DLD1 (cell line): ENCODE data around the gene JMJD4.

ENCODE experiments used
- in situ Hi-C: cut with HindIII; loops from 2 replicates; pipeline ENCODE4 v1.10.0; 2017; ENCODE audit warnings: low sequenced_read_pairs

JMJD4 gene

DNA sequence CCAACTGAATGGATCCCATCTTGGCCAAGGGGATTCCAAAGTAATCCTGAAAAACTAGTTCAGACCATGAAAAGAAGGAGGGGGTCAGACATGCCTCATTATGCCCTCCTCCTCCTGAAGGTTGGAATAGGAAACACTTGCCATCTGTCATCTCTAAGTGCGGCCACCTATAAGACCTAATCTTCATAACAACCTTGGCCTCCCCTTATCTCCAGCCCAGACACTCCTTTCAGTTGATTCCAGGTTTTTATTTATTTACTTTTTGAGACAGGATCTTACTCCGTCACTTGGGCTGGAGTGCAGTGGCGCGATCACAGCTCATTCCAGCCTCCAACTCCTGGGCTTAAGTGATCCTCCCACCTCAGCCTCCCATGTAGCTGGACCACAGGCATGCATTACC, 19.9 kb upstream of the JMJD4 start:
- in situ Hi-C loops, result loop anchor here (25.0 kb wide), 1 partner anchor 182 kb away; the partner anchor contains the start of gene WNT9A

DNA sequence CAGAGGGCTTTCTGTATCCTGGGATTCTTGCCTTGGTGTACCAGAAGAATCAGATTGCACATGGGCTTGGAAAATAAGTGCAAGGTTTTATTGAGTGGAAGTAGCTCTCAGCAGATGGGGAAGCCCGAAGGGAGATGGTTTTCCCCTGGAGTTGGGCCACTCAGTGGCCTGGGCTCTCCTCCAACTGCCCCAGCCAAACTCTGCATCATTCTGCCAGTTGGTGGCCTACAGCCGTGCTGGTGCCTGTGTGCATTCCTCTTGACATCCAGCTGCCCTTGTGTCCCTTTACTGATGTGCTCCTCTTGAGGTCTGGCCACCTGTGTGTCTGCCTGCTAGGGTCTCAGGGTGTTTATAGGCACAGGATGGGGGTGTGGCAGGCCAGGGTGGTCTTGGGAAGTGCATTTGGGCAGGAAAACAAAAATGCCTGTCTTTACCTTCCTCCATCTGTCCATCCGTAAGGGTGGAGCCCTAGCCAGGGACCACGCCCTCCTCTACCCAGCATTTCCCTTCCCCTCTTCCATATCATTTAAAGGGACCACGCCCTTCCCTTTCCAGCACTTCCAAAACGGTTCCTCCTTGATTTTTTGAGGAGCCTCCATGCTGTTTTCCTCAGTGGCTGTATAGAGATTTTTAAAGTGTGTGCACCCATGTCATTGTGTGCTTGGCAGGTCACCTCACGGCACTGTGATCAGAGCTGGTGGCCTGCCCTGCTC, 19.1 kb upstream of the JMJD4 start:
- in situ Hi-C loops, result loop anchor here (25.0 kb wide), 1 partner anchor 183 kb away; the partner anchor contains the start of gene WNT9A

DNA sequence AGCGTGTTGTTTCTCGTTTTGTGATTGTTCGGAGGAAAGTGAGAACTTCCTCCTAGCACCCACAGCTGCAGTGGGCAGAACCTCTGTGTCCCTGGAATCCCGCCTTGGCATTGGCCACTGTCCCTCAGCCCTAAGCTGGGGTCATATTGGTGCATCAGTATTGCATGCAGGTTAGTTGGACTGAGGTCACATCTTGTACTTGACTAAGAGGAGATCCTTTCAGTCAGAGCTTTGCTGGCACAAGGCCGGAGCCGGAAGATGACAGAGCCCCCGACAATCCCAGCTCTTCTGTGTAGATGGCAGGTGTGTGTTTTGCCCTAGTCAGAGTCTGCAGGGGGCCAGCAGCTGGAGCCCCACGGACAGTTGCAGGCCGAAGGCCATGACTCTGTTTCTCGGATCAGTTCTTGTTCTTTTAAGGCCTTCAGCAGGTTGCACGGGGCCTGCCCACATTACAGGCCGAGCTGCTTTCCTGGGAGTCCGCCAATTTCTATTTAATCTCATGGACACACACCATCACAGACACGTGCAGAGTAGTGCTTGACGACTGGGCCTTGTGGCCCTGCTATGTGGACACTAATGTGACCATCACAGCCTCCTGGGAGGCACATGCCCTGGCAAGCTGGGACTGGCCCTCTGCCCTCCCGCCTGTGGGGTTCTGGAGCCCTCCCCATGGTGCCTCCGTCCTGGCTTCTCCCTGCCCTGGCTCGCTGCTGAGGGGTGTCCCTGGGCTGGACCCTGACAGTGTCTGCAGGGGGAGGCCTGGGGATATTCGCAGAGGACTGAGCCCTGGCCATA, 15.0 kb upstream of the JMJD4 start:
- in situ Hi-C loops, result loop anchor here (25.0 kb wide), 1 partner anchor 187 kb away; the partner anchor contains the start of gene WNT9A

DNA sequence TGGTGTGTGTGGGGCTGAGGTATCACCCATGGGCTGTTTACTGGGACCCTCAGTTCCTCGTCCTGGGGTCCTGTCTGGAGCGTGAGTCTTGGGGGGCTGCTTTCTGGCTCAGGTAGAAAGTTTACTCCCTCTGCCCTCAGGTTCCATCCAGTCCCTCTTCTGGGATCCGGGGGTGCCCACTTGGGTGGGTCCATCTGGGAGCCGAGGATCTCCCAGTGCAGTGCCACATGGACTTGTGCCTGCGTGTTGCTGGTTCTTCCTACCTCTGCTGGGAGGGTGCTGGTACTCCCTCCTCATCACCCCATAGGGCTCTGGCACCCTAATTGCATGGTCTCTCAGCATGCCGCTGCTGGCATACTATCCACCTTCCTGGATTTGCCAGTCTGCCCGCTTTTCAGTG, 14.1 kb upstream of the JMJD4 start:
- in situ Hi-C loops, result no loop called here

DNA sequence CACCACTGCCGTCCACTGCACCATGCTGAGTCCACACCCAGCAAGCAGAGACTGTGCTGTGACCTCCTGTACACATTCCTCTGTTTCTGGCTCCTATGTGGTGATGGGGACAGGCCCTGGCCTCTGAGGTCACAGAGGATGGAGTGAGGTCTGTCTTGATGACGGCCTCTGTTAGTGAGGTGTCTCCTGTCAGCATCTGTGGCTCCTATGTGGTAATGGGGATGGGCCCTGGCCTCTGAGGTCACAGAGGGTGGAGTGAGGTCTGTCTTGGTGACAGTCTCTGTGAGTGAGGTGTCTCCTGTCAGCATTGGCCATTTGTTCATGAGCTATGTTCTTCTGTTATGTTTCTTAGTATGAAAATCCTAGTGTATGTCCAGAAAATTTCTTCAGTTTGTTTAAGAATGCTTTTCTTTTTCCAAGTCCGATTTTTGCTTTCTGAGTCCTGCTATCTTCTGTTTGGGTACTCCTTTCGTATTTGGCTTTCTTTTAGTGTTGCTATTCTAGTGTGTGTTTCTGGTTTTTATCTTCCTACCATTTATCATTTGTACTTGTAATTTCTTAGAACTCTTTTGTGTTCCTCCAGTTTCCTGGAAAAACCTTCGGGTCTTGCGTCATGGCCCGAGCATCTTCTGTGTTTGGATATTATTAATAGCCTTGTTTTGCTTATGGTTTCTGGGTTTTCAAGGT, 13.5 kb upstream of the JMJD4 start:
- in situ Hi-C loops, result no loop called here

DNA sequence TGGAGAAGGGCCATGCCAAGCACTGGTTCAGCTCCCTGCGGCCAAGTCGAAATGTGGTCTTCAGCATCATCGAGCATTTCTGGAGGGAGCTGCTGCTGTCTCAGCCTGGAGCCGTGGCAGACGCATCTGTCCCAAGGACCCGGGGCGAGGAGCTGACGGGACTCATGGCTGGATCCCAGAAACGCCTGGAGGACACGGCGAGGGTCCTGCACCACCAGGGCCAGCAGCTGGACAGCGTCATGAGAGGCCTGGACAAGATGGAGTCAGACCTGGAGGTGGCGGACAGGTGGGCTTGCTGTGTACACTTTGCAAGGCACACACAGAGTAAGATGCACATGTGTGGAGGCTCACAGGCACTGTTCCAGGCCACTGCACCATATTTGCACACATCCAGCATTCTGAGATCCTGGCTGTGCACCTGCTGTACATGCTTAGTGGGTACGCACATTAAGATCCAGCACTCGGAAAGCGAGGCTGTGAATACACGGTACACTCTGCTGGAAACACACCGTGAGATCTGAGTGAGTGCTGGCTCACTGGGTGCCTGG, 12.9 kb upstream of the JMJD4 start:
- in situ Hi-C loops, result no loop called here

DNA sequence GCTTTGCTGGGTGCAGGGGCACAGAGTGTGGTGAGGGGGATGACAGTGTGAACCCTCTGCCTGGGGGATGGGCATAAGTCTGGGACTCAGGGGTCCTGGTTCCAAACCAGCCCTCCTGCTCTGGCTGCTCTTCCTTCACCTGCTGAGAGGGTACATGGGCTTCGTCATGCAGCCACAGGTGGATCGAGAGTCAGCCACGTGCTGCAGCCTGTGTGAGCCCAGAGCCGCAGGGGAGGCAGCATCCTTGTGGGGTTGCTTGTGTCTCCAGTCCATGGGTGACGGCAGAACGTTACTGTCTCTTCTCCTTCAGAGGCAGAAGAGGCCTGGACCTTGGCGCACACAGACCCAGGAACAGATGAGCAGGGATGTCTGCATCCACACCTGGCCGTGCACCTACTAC, 12.3 kb upstream of the JMJD4 start:
- in situ Hi-C loops, result no loop called here

DNA sequence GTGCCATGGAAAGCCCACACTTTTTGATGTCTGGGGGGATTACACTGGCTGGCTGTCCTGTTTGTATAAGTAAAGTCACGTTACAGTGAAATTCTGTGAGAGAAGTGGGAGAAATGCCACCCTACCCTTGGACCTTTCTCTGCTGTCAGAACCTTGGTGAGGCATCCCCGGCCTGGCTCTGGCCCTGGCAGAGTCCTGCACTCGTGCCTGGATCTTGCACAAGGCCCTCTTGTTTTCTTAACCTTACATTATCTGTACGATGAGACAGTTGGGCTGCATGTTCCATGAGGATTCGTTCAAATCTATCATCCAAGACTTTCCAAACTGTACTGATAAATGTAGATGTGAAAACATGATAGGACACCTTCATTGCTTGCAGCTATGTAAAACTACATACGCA, 11.6 kb upstream of the JMJD4 start:
- in situ Hi-C loops, result no loop called here

DNA sequence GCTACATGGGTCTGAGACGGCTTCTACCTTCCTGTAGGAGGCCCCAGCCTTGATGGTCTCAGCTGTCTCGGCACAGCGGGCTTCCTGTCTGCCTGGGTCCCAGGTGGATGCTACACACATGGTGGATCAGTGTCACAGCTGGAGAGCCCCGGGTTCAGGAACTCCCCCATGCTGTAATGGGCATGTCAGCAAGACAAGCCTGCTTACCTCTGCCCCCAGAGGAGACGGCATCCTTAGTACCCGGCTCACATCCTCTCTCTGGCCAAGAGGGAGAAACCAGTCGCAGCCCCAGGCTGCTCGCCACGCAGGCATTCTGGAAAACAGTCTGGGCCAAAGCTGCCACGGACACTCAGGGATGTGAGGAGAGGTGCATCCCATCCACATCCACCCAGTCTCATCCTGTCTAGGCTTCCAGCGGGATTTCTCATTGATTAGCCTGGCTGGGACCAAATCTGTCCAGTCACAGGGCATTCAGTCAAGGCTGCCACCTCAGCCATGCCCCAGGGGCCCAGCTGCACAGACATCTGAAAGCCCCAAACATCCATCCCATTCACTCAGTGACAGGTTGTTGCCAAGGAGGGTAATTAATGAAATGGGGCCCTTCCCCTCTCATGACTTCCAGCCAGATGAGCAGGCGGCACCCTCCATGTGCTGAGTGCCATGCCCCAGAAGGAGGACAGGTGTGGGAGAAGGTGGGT, 10.6 kb upstream of the JMJD4 start:
- in situ Hi-C loops, result no loop called here

DNA sequence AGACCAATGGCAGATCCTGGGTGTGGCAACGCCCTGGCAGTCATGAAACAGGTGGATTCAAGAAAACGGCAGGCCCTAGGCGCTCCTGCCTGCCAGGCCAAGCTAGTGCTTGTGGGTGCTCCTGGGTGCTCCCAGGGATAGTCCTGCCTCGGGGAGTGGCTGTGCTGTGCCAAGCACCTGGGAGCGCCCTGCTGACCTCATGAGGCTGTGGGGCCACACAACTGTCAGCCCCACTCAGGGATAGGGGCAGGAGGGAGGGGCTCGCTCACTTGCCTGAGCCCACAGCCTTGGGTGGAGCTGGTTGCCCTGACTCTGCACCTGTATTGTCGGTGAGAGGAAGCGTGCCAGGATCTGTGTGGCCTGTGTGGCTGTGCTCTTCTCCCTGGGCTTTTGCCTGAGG, 9.6 kb upstream of the JMJD4 start:
- in situ Hi-C loops, result no loop called here

DNA sequence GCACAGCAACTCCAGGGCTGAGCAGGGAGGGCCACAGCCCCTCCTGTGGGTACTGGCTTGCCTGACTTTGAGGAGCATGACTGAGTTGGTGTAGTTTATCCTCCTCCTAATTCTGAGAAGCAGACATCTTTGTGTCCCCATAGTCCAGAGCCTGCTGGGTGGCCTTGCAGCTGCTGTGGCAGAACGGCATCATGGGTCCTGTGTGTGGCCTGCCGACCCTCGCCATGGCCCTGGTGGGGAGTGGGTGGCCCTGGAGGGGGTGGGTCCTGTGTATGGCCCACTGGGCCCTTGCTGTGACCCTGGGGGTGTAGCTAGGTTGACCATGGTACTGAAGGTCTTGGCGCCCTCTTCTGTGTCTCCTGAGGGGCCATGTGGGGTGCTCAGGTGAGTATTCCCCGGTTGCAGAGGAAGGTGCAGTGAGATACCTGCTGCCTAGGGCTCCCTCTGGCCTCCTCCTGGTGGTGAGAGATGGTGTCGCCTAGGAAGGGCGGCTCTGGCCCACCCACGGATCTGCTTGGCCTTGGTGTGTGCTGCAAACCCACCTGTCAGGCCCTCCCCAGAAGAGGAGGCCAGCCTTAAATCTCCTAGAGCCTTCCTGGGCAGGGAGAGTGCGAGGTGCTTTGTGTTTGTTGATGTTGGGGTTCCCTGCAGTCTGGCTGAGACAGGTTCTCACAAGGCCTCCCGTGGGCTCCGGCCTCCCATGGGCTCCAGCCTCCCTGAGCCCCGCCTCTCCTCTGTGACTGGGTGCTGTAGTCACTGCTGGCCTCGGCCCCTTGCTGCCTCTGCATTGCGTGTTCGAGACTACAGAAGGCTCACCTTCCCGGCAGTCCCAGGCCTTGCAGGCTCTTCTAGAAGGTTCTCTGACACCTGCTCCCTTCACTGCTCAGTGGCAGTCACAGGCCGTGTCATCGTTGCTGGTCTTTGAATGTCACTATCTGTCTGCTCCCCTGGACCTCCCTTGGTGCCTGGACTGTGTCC, 7.9 kb upstream of the JMJD4 start:
- in situ Hi-C loops, result no loop called here

DNA sequence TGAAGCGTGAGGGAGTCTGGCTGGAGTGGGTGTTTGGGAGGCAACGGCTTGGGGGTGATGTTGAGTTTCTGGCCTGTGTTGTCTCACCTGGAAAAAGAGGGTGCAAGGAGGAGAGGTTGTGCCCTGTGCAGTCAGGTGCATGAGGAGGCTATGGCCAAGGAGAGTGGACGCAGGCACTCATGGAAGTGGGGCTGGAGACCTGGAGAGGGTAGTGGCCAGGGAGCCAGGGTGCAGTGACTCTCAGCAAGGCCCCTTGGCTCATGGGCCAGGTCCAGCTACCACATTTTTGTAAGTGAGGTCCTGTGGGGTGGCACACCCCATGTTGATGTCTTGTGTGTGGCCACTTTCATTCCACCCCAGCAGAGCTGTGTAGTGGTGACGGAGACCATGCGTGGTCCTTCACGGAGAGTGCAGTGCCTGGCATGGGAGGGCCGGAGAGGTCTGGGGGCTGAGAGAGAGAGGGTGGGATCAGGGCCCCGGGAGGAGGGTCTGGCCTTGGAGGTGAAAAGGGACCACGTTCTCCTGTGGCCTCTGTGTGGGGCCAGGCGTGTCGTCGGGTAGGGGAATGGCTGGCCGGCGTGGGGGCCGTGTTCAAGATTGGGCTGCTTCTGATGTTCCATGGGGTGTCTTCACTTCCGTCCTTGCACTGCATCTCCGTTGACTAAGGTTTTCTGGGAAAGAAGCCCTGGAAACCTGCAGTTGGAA, 6.2 kb upstream of the JMJD4 start:
- in situ Hi-C loops, result no loop called here

DNA sequence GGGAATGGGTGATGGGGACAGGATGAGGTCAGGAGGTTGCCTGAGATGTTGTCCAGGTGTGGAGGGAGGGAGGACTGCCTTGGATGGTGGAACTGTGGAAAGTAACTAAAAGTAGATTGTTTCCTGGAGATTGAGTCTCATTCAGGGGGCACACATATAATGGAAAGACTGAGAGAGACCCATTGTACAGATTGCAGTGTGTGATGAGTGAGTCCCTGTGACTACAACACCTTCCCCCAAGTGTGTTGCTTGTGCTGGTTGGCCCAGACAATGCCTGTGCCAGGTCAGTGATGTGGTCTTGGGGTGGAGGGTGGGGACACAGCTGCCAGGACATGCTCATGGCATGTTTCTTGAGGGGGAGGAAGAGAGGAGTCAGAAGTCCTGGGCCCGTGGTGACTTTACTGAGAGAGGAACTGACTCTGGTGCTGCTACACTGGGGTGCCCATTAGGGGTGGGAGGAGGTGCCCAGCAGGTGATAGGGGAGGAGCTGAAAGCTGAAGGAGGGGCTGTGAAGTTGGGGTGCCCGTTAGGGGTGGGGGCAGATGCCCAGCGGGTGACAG, 5.4 kb upstream of the JMJD4 start:
- in situ Hi-C loops, result no loop called here

DNA sequence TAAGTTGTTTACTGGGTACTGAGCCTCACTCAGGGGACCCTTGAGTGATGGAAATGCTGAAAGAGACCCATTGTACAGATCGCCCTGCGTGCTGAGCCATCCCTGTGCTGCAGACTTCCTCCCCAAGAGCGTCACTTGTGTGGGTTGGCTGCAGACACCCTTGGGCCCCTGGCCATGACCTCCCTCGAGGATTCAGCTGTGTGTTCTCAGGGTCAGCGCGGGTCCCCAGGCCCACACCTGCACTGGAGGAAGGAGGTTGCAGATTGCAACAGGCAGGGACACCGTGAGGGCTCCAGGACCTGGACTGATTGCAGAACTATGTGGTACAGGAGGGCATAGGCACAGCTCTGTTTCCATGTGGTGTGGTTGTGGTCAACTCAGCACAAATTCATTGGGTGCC, 4.5 kb upstream of the JMJD4 start:
- in situ Hi-C loops, result no loop called here

DNA sequence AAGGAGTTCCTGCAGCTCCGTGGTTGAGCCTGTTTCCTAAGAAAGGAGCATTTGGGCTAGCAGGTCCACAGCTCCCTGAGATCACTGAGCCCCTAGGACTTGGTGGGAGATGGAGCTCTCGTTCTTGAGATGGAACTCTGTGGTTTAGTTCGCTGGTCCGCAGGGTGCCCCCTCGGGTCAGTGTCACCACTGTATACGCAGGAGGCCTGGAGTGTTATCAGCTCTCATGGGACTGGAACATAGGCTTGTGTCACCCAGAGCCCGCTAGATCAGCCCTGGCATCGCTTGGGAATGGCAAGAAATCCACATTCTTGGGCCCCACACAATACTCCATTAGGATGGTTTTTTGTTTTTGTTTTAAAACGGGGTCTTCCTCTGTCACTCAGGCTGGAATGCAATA, 3.7 kb upstream of the JMJD4 start:
- in situ Hi-C loops, result no loop called here

DNA sequence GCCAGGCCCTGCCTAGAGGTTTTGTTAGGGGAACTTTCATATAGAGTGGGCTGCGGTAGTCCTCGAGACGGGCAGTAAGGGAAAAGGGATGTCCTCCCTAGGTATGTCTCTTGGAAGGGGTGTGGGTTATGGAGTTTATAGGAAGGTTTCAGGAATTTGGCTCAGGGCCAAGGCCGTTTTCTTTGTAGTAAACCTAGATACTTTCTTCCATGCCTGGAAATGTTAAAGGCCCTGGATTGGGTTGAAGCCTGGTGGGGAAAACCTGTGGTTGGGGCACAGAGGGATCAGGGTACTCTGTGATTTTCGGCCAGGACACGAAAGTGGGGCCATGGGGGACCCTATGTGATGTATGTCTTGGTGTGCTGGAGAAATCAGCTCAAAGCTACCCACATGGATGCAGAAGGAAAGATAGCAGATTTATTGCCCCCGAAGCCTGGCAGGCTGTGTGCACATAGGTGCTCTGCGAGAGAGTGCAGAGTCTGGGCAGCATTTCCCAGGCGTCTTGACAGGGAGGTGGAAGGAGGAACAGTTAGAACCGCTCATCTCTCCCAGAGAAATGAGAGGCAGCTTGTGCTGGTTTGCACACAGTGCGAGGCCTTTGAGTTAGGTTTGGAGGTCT, 1.8 kb upstream of the JMJD4 start:
- in situ Hi-C loops, result no loop called here

DNA sequence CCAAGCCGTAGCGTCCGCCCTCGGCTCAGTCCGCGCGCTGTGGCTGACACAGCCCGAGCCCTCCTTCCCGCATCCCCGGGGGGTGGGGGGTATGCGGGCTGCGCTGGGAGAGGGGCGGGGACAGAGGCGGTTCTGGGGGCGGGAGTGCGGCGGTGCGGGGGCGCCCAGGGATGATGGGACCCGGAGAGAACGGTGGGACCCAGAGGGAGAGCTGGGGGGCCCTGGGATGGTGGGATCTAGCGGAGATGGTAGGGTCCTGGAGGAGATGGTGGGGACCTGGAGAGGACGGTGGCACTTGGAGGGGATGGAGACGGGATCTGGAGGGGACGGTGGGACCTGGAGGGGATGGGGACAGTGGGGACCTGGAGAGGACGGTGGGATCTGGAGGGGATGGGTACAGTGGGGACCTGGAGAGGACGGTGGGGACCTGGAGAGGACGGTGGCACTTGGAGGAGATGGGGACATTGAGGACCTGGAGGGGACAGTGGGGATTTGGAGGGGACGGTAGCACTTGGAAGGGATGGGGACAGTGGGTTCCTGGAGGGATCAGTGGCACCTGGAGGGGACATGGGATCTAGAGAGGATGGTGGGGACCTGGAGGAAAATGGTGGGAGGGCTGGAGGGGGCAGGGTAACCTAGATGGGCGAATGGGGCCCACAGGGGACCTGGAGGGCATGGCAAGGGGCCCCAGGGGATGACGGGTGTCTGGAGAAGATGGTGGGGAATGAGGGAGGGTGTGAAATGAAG, 610 bp upstream of the JMJD4 start:
- in situ Hi-C loops, result no loop called here

DNA sequence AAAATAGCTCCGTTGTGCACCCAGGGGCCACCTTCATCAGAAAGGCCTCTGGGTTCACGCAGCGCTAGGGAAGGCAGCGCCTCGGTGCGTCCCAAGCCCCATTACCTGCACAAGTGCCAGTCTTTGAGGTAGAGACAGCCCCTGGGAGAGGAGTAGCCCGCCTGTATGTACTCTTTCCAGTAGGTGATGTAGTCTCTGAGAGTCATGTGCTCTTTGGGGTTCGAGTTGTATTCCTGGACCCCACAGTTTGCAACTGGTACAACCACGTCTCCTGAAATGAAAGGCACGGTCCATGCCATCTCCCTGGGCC, 601 bp downstream of the JMJD4 start:
- in situ Hi-C loops, result no loop called here
